ENCODE measurements around the gene COQ6.
A peak's percentile ranks its signal among the peaks of the same experiment; 100 is the strongest.
"Not testable (repeated sequence)": the region's sequence is repeated elsewhere in the genome, so short reads cannot be mapped to it uniquely, and the experiment has no call there.

COQ6 gene

DNA sequence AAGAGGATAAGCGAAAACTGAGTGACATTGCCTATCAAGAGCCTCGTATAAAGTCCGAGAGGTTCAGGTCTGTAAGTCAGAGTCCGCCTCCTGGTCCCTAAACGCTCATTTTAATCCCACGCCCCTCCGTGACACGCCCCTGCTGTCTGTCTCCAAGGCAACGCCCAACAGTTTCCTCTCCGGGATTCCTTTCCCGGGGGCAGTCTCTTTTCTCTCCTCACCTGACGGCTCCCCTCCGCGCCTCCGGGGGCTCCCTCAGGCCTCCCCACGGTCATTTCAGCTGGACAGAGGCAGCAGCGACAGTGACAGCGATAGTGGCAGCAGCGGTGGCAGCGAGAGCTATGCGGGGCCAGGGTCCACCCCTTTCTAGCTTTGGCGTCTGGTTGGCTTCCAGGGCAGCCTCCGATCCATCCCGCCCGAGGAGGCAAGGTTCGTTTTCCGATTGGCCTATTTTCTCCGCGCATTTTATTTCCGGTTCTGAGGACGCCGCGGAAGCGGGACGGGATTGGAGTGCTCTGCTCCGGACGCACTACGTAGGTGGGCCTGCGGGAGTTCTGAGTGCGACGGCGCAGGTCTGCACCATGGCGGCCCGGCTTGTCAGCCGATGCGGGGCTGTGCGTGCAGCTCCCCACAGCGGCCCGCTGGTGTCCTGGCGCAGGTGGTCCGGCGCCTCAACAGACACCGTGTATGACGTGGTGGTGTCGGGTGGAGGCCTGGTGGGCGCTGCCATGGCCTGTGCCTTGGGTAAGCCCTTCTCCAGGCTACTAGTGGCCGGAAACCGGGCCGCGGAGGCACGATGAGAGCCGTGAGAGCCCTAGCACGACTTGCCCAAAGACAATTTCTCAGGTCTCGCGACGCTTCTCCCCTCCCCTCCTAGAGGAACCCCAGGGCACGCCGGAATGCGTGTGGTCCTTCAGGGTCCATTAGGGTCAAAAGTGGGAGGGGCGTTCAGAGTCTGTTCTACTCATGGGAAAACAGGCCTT lies at the start of gene COQ6, which contains the start of gene FAM161B:
TSS of gene COQ6 (plus strand) at position 551 of the 983 bp plus-strand sequence. CDS start at position 582, 31 bp downstream.
TSS of gene FAM161B (minus strand) at position 343 of the 983 bp plus-strand sequence. CDS start at position 275, 68 bp downstream.
- H3K27ac Mint-ChIP-seq, result peak within 1 kb of the TSS; percentile 87
- H3K4me3 Mint-ChIP-seq, result peak within 1 kb of the TSS; percentile 93
- H3K9me3 Mint-ChIP-seq, result no peaks in the 10 kb centered on the region
- peaks cover 11% of the 10 kb centered on the region for H3K4me1 Mint-ChIP-seq (ENCODE audit: low read depth)
- H3K27me3 Mint-ChIP-seq (ENCODE audit: low read depth), result no peaks in the 10 kb centered on the region
- H3K36me3 Mint-ChIP-seq (ENCODE audit: low read depth), result peaks cover 3% of the 10 kb centered on the region

DNA sequence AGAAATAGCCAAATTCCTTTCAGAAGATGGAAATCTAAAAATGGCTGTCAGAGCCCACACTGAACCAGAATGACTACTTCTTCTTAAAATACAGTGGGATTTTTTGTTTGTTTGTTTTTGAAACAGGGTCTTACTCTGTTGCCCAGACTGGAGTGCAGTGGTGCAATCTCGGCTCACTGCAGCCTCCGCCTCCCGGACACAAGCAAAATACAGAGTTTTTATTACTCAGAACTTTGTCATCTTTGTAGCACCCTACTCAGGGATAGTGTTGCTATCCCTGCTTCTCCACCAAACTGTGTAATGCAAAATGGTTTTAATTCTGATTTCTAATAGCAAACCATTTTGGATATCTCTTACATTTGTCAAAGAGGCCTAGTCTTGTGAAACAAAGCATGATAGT lies 47.1 kb upstream of the COQ6 start:
- H3K4me1 Mint-ChIP-seq (ENCODE audit: low read depth), result no peaks in the 10 kb centered on the region

DNA sequence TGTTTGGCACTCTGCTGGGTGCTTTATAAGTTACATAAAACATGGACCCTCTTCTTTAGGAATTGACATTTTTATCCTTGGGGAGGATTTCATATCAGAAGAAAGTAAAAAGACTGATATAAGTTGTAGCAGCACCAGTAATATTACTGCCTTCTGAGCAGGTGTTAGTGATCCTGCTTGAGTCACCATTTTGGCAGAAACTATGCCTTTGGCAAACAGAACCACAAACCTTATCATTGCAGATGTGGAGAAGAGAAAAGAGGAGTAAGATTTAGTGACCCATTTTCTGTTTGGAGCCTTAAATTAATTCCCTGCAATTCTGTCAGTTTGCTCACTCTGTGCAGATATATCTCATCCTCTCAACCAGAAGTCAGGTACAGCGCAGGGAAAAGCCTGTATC lies 40.4 kb upstream of the COQ6 start:
- Mint-ChIP-seq H3K9me3 (peaks cover 7% of the 10 kb centered on the region), H3K27ac (peak overlapping the region; percentile 1), H3K27me3 (ENCODE audit: low read depth) (no peaks in the 10 kb centered on the region), H3K4me3 (no peak overlapping the region), H3K36me3 (ENCODE audit: low read depth) (peaks cover 64% of the 10 kb centered on the region), H3K4me1 (ENCODE audit: low read depth) (peaks cover 3% of the 10 kb centered on the region)

More for the DNA sequence above, 47.1 kb upstream of the COQ6 start:
- H3K36me3 Mint-ChIP-seq (ENCODE audit: low read depth), result peaks cover 41% of the 10 kb centered on the region
- no peaks in the 10 kb centered on the region for H3K27me3 Mint-ChIP-seq (ENCODE audit: low read depth)
- H3K4me3 Mint-ChIP-seq, result no peak overlapping the region
- H3K27ac Mint-ChIP-seq, result no peak overlapping the region
- H3K9me3 Mint-ChIP-seq, result no peaks in the 10 kb centered on the region

DNA sequence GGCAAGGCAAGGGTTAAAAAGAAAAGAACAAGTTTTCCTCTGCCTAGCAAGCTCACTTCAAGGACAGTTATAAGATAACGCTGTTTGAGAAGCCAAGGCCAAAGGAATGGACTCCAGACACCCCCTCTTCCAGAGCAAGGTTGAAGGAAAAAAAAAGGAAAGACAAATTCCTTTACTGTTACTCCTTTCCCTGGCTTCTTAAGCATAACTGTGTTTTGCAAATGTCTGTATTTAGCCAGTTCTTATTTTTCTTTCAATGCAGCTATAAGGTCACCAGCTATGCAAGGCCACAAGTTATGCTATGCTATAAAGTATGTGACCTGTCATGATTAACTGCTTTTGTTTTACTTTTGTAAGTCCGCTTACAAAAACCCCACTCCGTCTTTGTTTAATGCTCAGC lies 36.8 kb upstream of the COQ6 start:
- H3K36me3 Mint-ChIP-seq (ENCODE audit: low read depth), result peaks cover 52% of the 10 kb centered on the region
- H3K4me1 Mint-ChIP-seq (ENCODE audit: low read depth), result peaks cover 5% of the 10 kb centered on the region
- no peaks in the 10 kb centered on the region for H3K27me3 Mint-ChIP-seq (ENCODE audit: low read depth)
- peaks cover 7% of the 10 kb centered on the region for H3K9me3 Mint-ChIP-seq
- H3K4me3 Mint-ChIP-seq, result no peak overlapping the region
- H3K27ac Mint-ChIP-seq, result no peak overlapping the region

DNA sequence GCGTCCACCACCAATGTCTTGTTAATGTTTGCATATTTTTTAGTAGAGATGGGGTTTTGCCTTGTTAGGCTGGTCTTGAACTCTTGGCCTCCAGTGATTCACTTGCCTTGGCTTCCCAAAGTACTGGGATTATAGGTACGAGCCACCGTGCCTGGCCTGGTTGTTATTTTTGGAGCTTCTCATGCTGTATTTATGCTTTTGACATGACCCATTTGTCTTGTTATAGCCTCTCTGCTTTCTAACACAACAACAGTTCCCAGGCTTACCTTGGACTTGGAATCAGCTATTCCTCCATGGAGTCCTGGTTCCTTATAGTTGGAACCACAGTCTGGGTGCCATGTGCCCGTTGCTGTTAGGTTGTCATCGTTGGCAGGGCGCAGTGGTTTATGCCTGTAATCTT lies 33.8 kb upstream of the COQ6 start:
- Mint-ChIP-seq H3K27ac (no peak overlapping the region), H3K4me1 (ENCODE audit: low read depth) (peaks cover 2% of the 10 kb centered on the region), H3K4me3 (no peak overlapping the region), H3K27me3 (ENCODE audit: low read depth) (no peaks in the 10 kb centered on the region), H3K36me3 (ENCODE audit: low read depth) (peaks cover 35% of the 10 kb centered on the region), H3K9me3 (peaks cover 7% of the 10 kb centered on the region)

DNA sequence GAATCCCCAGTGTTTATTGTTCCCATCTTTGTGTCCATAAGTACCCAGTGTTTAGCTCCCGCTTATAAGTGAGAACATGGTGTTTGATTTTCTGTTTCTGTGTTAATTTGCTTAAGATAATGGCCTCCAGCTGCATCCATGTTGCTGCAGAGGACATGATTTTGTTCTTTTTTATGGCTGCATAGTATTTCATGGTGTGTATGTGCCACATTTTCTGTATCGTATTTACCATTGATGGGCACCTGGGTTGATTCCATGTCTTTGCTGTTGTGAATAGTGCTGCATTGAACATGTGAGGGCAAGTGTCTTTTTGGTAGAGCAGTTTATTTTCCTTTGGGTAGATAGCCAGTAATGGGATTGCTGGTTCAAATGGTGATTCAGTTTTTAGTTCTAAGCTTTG lies 30.6 kb upstream of the COQ6 start:
- H3K27ac Mint-ChIP-seq; H3K4me3 Mint-ChIP-seq; H3K4me1 Mint-ChIP-seq (ENCODE audit: low read depth); H3K9me3 Mint-ChIP-seq; H3K27me3 Mint-ChIP-seq (ENCODE audit: low read depth): not testable (repeated sequence)
- H3K36me3 Mint-ChIP-seq (ENCODE audit: low read depth), result peaks cover 23% of the 10 kb centered on the region

DNA sequence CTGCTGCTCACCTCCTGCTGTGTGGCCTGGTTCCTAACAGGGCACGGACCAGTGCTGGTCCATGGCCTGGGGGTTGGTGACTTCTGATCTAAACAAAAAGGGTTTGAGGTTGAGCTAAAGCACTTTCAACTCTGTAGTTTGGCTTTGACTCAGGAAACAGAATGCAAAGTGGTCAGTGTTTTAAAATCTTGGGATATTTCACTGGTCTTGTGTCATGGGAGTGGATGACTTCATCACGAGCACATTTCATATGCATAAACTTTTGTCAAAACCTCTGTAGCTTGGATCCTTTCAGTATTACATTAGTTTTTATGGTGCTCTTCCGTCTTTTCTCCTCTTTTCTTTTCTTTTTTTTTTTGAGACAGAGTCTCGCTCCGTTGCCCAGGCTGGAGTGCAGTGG lies 25.8 kb upstream of the COQ6 start:
- H3K27ac Mint-ChIP-seq, result no peak overlapping the region
- no peak overlapping the region for H3K4me3 Mint-ChIP-seq
- H3K36me3 Mint-ChIP-seq (ENCODE audit: low read depth), result peaks cover 45% of the 10 kb centered on the region
- H3K27me3 Mint-ChIP-seq (ENCODE audit: low read depth), result no peaks in the 10 kb centered on the region
- H3K4me1 Mint-ChIP-seq (ENCODE audit: low read depth), result no peaks in the 10 kb centered on the region
- H3K9me3 Mint-ChIP-seq, result no peaks in the 10 kb centered on the region

DNA sequence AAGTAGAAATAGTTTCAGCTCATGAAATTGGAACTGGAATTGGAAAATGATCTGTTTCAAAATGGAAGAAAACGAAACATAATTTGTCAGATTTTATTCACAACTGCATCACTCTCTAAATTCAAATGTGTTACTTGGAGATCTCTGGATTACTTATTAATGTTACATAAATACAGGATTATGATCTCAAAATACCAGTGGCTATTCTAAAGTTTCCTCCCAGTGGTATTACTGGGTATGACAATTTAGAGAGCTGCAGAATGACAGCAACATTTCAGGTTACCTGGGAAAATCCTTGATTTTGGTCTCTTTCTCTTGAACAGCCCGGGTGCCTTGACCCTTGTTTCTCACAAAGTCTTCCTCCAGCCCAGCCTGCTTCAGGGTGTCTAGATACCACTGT lies 14.4 kb upstream of the COQ6 start:
- Mint-ChIP-seq H3K27me3 (ENCODE audit: low read depth) (no peaks in the 10 kb centered on the region), H3K4me3 (no peak overlapping the region), H3K36me3 (ENCODE audit: low read depth) (peaks cover 14% of the 10 kb centered on the region), H3K27ac (no peak overlapping the region), H3K4me1 (ENCODE audit: low read depth) (peaks cover 2% of the 10 kb centered on the region), H3K9me3 (no peaks in the 10 kb centered on the region)

DNA sequence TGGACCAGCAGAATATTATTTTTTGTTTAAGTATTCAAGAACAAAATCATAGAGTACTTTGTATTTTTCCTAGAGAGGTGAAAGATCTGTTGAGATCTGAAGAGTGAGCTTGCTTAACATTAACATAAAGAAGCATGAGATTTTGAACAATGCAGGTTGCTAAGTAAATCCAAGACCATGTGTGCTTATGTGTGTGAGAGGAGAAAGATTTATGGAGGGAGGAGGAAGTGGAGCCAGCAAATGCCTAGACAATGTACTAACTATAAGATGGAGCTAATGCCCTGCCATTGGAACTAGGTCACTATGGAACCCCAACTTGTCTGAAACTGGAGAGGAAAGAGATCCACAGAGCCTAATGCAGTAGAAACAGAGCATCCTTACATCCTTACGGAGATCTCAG lies 13.6 kb upstream of the COQ6 start:
- no peaks in the 10 kb centered on the region for H3K27me3 Mint-ChIP-seq (ENCODE audit: low read depth)
- H3K36me3 Mint-ChIP-seq (ENCODE audit: low read depth), result peaks cover 8% of the 10 kb centered on the region
- no peak overlapping the region for H3K4me3 Mint-ChIP-seq
- no peaks in the 10 kb centered on the region for H3K9me3 Mint-ChIP-seq
- H3K27ac Mint-ChIP-seq, result no peak overlapping the region
- no peaks in the 10 kb centered on the region for H3K4me1 Mint-ChIP-seq (ENCODE audit: low read depth)

DNA sequence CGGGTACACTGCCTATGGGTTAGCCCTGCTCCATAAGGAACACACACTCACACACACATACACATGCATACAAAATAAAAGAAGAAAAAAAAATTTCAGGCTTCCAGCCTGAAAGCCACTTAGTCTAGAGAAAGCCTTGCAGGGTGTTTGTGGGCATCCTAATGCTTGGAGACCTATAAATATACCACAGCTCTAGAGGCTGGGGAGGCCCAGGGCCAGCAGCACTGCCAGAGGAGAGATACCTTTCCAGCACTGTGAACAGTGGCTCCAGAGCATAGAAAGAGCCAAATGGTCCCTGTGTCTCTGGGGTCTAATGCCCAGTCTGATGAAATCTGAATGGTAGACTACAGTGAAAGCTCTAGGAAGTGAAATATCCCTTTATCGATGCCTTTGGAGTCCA lies 13.1 kb upstream of the COQ6 start:
- no peak overlapping the region for H3K4me3 Mint-ChIP-seq
- H3K36me3 Mint-ChIP-seq (ENCODE audit: low read depth), result peaks cover 4% of the 10 kb centered on the region
- H3K4me1 Mint-ChIP-seq (ENCODE audit: low read depth), result no peaks in the 10 kb centered on the region
- H3K27me3 Mint-ChIP-seq (ENCODE audit: low read depth), result no peaks in the 10 kb centered on the region
- no peaks in the 10 kb centered on the region for H3K9me3 Mint-ChIP-seq
- no peak overlapping the region for H3K27ac Mint-ChIP-seq

DNA sequence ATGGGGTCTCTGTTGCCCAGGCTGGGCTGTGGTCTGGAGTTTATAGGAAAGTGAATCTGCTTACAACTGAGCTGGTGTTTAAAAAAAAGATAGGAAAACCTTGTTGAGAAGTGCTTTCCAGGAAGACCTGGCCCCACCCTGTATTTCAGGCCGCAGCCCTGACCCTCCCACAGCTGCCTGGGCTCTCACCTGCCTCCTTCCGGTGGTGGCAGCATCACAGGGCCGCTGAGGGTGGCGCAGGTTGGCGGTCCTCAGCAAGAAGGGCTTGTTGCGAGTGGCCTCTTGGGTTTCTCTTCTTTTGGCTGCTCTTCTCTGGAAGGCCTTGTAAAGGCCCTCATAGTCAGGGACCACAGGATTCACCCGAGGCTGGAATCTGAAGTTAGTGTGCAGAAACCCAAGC lies 7.9 kb upstream of the COQ6 start:
- Mint-ChIP-seq H3K4me1 (ENCODE audit: low read depth) (peaks cover 8% of the 10 kb centered on the region), H3K27ac (no peak overlapping the region), H3K27me3 (ENCODE audit: low read depth) (no peaks in the 10 kb centered on the region), H3K9me3 (no peaks in the 10 kb centered on the region), H3K4me3 (no peak overlapping the region), H3K36me3 (ENCODE audit: low read depth) (no peaks in the 10 kb centered on the region)

DNA sequence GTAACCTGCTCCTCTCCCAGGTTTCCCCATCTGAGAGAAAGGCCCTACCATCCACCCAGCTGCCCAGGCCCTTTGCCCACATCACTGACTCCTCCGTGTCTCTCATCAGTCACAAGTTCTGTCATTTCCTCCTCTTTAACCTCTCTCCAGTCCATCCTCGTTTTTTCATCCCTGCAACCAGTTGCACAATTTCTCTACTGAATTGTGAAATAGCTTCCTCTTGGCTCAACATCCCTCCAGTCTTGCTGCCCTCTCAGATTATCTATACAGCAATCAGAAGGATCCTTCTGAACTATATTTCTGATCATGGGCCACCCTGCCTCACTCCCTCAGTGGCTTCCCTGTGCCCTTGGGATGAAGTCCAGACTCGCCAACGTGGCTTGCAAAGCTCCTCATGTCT lies 7.0 kb upstream of the COQ6 start:
- Mint-ChIP-seq H3K27me3 (ENCODE audit: low read depth) (no peaks in the 10 kb centered on the region), H3K36me3 (ENCODE audit: low read depth) (no peaks in the 10 kb centered on the region), H3K27ac (no peak overlapping the region), H3K4me1 (ENCODE audit: low read depth) (peaks cover 8% of the 10 kb centered on the region), H3K4me3 (no peak overlapping the region), H3K9me3 (no peaks in the 10 kb centered on the region)

DNA sequence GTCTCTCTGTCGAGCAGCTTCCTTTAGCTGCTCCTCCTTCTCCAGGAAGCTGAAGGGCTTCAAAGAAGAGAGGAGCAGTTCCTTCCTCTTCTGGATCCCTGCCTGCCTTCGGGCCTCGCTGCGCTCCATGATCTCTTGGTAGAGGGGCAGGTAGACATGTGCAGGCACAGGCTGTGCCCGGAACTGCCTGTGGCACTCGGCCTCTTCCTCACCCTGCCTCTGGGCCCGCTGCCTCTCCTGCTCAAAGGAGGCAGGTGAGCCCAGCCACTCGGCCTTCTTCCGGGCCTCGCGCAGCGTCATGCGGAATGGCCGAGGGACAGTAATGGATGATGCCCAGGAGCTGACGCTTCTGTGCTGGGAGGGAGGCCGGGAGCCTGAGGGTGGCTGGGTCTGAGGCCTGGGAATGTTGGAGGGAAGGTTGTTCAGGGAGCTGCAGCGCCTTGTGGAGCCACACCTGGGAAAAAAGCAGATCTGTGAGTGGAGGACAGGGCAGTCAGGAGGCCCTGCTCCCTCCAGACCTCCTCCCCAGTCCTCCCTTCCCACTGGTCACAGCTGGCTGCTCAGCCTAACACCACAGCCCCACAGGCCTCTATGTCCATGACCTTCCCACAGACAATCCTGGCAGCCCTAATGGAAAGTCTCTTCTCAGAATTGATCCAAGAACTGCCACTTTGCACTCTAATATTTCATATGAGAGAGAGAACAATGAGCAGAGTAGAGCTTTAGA lies 5.5 kb upstream of the COQ6 start:
- Mint-ChIP-seq H3K27me3 (ENCODE audit: low read depth) (no peaks in the 10 kb centered on the region), H3K27ac (no peak overlapping the region), H3K9me3 (no peaks in the 10 kb centered on the region), H3K4me3 (no peak overlapping the region), H3K36me3 (ENCODE audit: low read depth) (no peaks in the 10 kb centered on the region), H3K4me1 (ENCODE audit: low read depth) (peaks cover 8% of the 10 kb centered on the region)

DNA sequence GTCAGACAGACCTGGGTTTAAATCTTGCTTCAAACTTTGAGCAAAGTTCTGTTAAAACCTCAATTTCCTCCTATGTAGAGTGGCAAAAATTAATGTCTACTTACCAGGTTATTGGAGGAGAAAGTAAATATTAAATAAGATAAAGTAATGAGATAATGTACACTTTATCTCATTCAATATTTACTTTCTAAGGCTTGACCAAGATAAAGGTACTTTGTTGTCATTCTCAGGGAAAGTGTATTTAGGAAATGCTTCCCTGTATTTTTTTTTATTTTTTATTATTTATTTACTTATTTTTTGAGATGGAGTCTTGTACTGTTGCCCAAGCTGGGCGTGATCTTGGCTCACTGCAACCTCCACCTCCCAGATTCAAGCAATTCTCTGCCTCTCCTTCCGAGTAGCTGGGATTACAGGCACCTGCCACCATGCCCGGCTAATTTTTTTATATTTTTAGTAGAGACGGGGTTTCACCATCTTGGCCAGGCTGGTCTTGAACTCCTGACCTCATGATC lies 4.9 kb upstream of the COQ6 start:
- Mint-ChIP-seq H3K4me3 (no peak overlapping the region), H3K27me3 (ENCODE audit: low read depth) (no peaks in the 10 kb centered on the region), H3K27ac (no peak overlapping the region), H3K4me1 (ENCODE audit: low read depth) (peaks cover 11% of the 10 kb centered on the region), H3K36me3 (ENCODE audit: low read depth) (no peaks in the 10 kb centered on the region), H3K9me3 (no peaks in the 10 kb centered on the region)

DNA sequence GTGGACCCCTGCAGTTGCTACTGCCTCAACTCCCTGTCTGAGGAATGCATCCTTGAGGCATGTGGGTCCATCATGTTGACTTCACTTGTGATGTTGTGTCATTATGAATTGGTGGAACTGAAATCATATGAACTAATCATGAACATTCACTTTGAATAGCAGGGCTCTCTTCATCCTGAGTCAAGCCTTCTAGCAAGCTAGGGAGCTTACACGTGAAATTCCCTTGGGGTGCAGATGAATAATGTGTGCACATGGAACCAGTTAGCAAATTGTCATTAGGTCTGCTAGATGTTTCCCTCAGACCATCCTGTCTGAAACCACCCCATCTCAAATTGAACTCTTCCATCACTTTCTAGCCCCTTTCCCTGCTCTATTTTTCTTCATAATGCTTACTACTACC lies 3.6 kb downstream of the COQ6 start:
- Mint-ChIP-seq H3K36me3 (ENCODE audit: low read depth) (peaks cover 10% of the 10 kb centered on the region), H3K27me3 (ENCODE audit: low read depth) (no peaks in the 10 kb centered on the region), H3K27ac (no peak overlapping the region), H3K9me3 (no peaks in the 10 kb centered on the region), H3K4me3 (no peak overlapping the region), H3K4me1 (ENCODE audit: low read depth) (peaks cover 11% of the 10 kb centered on the region)

Data from T-helper 1 cell treated with Interleukin-12 subunit alpha and Interleukin-12 subunit beta and Interleukin-4 antibody, amounts not matched to agents 30 μg/mL and 1 μg/mL, for 36 hours (primary cell).